B cell (primary cell): Measurements from ENCODE around the gene NOL11. TPM values are rescaled to one million over a fixed set of nuclear protein-coding genes. Genes with fewer than 3 reads are reported as not detected.
"Not testable (repeated sequence)": the region's sequence is repeated elsewhere in the genome, so short reads cannot be mapped to it uniquely, and the experiment has no call there.

Source experiments
- ATAC-seq: fragments of 200-7000 bp; cut with Tn5 transposase; one replicate; pipeline ENCODE4 v1.10.0; 2021; ENCODE audit warnings: low read depth, mild to moderate bottlenecking, moderate number of reproducible peaks, moderate library complexity
- CTCF ChIA-PET: fragments of 350-600 bp; sonication (Branson Sonifier 250); formaldehyde crosslinking; loops from one replicate; lab custom pipeline; 2021; ENCODE audit warnings: antibody characterized with exemption, inconsistent platforms; lab: Charles Lee
- POLR2A ChIA-PET: fragments of 350-600 bp; sonication (Branson Sonifier 250); formaldehyde crosslinking; loops from one replicate; lab custom pipeline; 2021; ENCODE audit warnings: antibody characterized with exemption; lab: Charles Lee
- DNase-seq: peaks from one replicate; pipeline ENCODE4 v3.0.0; 2013
- H2AFZ ChIP-seq: 2 replicates; pipeline ENCODE4 v1.6.1; 2012; ENCODE audit warnings: mild to moderate bottlenecking, low read depth, low read length; ENCODE audit not compliant: insufficient read depth, poor library complexity, severe bottlenecking
- H3K27ac ChIP-seq, 2 donors: 1 replicate in 1 of 2; 2 replicates in 1 of 2; pipeline ENCODE4 v1.5.1; 2012 to 2013; ENCODE audit warnings: low read length in 2 of 2, mild to moderate bottlenecking in 2 of 2, moderate library complexity in 1 of 2
- H3K27me3 ChIP-seq, 4 experiments: fragments of 200-600 bp in 1 of 4; sonication (generic) in 1 of 4; replicated peaks in 1 of 4; 1 replicate in 2 of 4; 2 replicates in 2 of 4; pipeline versions ENCODE4 v1.6.1 to v1.7.0; 2013 to 2016; ENCODE audit warnings: low read length in 3 of 4, mild to moderate bottlenecking in 2 of 4, mixed read lengths in 1 of 4, moderate library complexity in 1 of 4; ENCODE audit not compliant: insufficient read depth in 4 of 4, control insufficient read depth in 3 of 4; ENCODE audit errors: control extremely low read depth in 1 of 4
- H3K36me3 ChIP-seq, 2 experiments: replicated peaks in 1 of 2; 1 replicate in 1 of 2; 2 replicates in 1 of 2; pipeline versions ENCODE4 v1.6.1 to v1.7.1; 2013; ENCODE audit warnings: low read length in 1 of 2; ENCODE audit not compliant: insufficient read depth in 2 of 2, control insufficient read depth in 1 of 2; ENCODE audit errors: control extremely low read depth in 1 of 2, extremely low read depth in 1 of 2
- H3K4me1 ChIP-seq, 2 donors: fragments of 200-600 bp in 1 of 2; sonication (generic) in 1 of 2; 1 replicate in 1 of 2; 2 replicates in 1 of 2; pipeline versions ENCODE4 v1.5.1 to v1.6.1; 2013 to 2017; ENCODE audit warnings: low read length in 2 of 2; ENCODE audit not compliant: control insufficient read depth in 2 of 2, insufficient read depth in 2 of 2
- H3K4me2 ChIP-seq: replicated peaks from 2 replicates; pipeline ENCODE3; 2012; ENCODE audit warnings: mild to moderate bottlenecking, low read depth, low read length; ENCODE audit not compliant: poor library complexity, severe bottlenecking
- H3K4me3 ChIP-seq, 5 experiments: fragments of 200-600 bp in 1 of 5; sonication (generic) in 1 of 5; 1 replicate in 3 of 5; 2 replicates in 2 of 5; pipeline versions ENCODE4 v1.5.1 to v1.7.0; 2011 to 2016; ENCODE audit warnings: low read length in 4 of 5, mild to moderate bottlenecking in 4 of 5, low read depth in 2 of 5, control low read depth in 1 of 5, moderate library complexity in 1 of 5; ENCODE audit not compliant: insufficient read depth in 1 of 5; ENCODE audit errors: control extremely low read depth in 1 of 5, extremely low read depth in 1 of 5
- H3K79me2 ChIP-seq: fragments of 200-600 bp; sonication (generic); one replicate; pipeline ENCODE4 v1.6.0; 2016; ENCODE audit warnings: low read length; ENCODE audit not compliant: control insufficient read depth, insufficient read depth
- H3K9ac ChIP-seq: fragments of 200-600 bp; sonication (generic); 2 replicates; pipeline ENCODE4 v1.6.1; 2017; ENCODE audit warnings: mild to moderate bottlenecking, low read length, moderate library complexity
- H3K9me3 ChIP-seq, 3 donors: one replicate each; pipeline versions ENCODE4 v1.6.1 to v1.7.1; 2013; ENCODE audit warnings: low read length in 2 of 3; ENCODE audit not compliant: control insufficient read depth in 2 of 3, insufficient read depth in 1 of 3; ENCODE audit errors: control extremely low read depth in 1 of 3
- H4K20me1 ChIP-seq: 2 replicates; pipeline ENCODE4 v1.6.0; 2012; ENCODE audit warnings: mild to moderate bottlenecking, low read length; ENCODE audit not compliant: insufficient read depth, control insufficient read depth, poor library complexity, severe bottlenecking
- H3K27ac Mint-ChIP-seq: one replicate; pipeline ENCODE4 v1.8.0; 2021; ENCODE audit warnings: mixed read lengths
- H3K27me3 Mint-ChIP-seq: one replicate; pipeline ENCODE4 v1.8.0; 2021; ENCODE audit warnings: mixed read lengths
- H3K4me1 Mint-ChIP-seq: one replicate; pipeline ENCODE4 v1.8.0; 2021; ENCODE audit warnings: mixed read lengths
- H3K4me3 Mint-ChIP-seq: one replicate; pipeline ENCODE4 v1.8.0; 2021; ENCODE audit warnings: mixed read lengths
- H3K9me3 Mint-ChIP-seq: one replicate; pipeline ENCODE4 v1.8.0; 2022; ENCODE audit warnings: mixed read lengths; ENCODE audit not compliant: insufficient read depth
- EZH2 ChIP-seq: IDR thresholded peaks from 2 replicates; pipeline ENCODE4 v1.6.1; 2012; ENCODE audit warnings: borderline replicate concordance, low read depth, mild to moderate bottlenecking, moderate library complexity, low read length; ENCODE audit not compliant: insufficient read depth, poor library complexity, severe bottlenecking
- WGBS: methylation state at CpG from one replicate; pipeline ENCODE4 v1.1.5; 2013; ENCODE audit warnings: missing lambda C conversion rate; ENCODE audit not compliant: insufficient coverage; 5-methylcytosine and 5-hydroxymethylcytosine counted together
- intact Hi-C: fragments of 100-400 bp; cut with micrococcal nuclease; formaldehyde crosslinking; loops from one replicate; pipeline ENCODE4 v1.10.0; 2022
- polyA plus RNA-seq: library from polyadenylated mRNA; depleted of rRNA; stranded (reverse); fragments of >200 nt; gene quantifications from 2 replicates; pipeline ENCODE4 v1.2.3, GENCODE V29; 2012
- total RNA-seq, 2 donors: library from RNA; stranded (reverse); fragments of 120-200 nt in 1 of 2; gene quantifications; 1 replicate in 1 of 2; 2 replicates in 1 of 2; pipeline versions ENCODE4 v1.2.3 to v1.2.4, GENCODE V29; 2013 to 2022
- TF ChIP-seq, protein P1 (sequence below): fragments of 200-600 bp; IDR thresholded peaks from one replicate; pipeline ENCODE4 v1.8.0; 2022; ENCODE audit warnings: antibody characterized with exemption, mild to moderate bottlenecking

NOL11 gene
- total and polyA plus RNA-seq, 2 donors (not counting 1 experiment from before 2014, with no cell fraction given) = 20.3 to 59.1 TPM

DNA sequence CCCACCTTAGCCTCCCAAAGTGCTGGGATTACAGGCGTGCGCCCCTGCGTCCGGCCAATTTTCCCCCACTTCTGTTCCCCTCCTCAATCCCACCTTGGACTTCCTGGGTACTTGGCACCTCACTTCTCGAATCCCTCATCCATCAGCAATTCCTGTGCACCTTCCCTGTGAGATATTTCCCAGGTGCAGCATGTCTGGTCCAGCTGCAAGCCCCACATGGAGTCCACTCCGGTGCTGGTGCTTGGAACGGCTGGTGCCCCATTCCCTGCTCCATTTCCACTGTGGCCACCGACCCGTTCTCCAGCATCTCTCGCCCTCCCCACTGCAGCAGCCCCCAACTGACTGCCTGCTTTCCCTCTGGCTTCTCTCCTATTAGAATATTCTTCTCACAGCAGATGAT is 35.3 kb downstream of the NOL11 start:
- no peak overlapping the region for H3K27ac Mint-ChIP-seq
- H3K9me3 Mint-ChIP-seq = peaks cover 5% of the 10 kb centered on the region
- over 99% methylated on average over 10 of the region's 10 CpGs for WGBS
- TF ChIP-seq, protein P1, sequence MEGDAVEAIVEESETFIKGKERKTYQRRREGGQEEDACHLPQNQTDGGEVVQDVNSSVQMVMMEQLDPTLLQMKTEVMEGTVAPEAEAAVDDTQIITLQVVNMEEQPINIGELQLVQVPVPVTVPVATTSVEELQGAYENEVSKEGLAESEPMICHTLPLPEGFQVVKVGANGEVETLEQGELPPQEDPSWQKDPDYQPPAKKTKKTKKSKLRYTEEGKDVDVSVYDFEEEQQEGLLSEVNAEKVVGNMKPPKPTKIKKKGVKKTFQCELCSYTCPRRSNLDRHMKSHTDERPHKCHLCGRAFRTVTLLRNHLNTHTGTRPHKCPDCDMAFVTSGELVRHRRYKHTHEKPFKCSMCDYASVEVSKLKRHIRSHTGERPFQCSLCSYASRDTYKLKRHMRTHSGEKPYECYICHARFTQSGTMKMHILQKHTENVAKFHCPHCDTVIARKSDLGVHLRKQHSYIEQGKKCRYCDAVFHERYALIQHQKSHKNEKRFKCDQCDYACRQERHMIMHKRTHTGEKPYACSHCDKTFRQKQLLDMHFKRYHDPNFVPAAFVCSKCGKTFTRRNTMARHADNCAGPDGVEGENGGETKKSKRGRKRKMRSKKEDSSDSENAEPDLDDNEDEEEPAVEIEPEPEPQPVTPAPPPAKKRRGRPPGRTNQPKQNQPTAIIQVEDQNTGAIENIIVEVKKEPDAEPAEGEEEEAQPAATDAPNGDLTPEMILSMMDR = no peak
- TF ChIP-seq EZH2 = no peak
- ChIA-PET POLR2A (no interaction called here), CTCF (no interaction called here)
- no peak overlapping the region for H3K4me3 Mint-ChIP-seq
- no peak for ATAC-seq
- Histone ChIP-seq H3K4me2 (no peak overlapping the region), H3K9me3 (peaks cover 0 to 12% (median 7%) of the 10 kb centered on the region in 3 donors), H3K27me3 (no peaks in the 10 kb centered on the region), H2AFZ (no peak overlapping the region), H3K36me3 (peaks cover 4 to 16% of the 10 kb centered on the region in 2 experiments), H3K4me1 (no peaks in the 10 kb centered on the region), H3K27ac (no peak overlapping the region), H3K9ac (no peak overlapping the region), H4K20me1 (no peaks in the 10 kb centered on the region), H3K4me3 (no peak overlapping the region), H3K79me2 (no peaks in the 10 kb centered on the region)
- intact Hi-C loops = no loop called here
- no peak for DNase-seq
- H3K27me3 Mint-ChIP-seq = no peaks in the 10 kb centered on the region
- no peaks in the 10 kb centered on the region for H3K4me1 Mint-ChIP-seq

DNA sequence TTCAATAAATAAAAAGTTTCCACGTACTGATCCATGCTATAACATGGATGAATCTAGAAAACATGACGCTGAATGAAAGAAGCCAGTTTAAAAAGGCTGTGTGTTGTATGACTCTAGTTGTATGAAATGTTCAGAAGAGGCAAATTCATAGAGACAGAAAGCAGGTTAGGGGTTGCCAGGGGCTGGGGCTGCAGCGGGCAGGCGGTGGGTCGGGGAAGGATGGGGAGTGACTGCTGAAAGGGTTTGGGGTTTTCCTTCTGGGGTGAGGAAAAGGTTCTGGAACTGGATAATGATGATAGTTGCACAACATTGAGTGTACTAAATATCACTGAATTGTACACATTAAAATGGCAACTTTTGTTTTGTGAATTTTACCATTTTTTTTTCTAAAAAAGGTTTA is 36.3 kb downstream of the NOL11 start:
- no peak for DNase-seq
- Mint-ChIP-seq H3K27me3 (no peaks in the 10 kb centered on the region), H3K27ac (no peak overlapping the region), H3K9me3 (peaks cover 5% of the 10 kb centered on the region), H3K4me1 (no peaks in the 10 kb centered on the region), H3K4me3 (no peak overlapping the region)
- peaks cover 4 to 15% of the 10 kb centered on the region in 2 experiments for H3K36me3 ChIP-seq
- H3K9me3 ChIP-seq = peaks cover 0 to 12% (median 7%) of the 10 kb centered on the region in 3 donors
- 95% methylated on average over 4 of the region's 5 CpGs for WGBS
- no peak overlapping the region for H3K9ac ChIP-seq
- H3K79me2 ChIP-seq = no peaks in the 10 kb centered on the region
- CTCF ChIA-PET = no interaction called here
- no peak overlapping the region for H3K4me2 ChIP-seq
- H2AFZ ChIP-seq = no peak overlapping the region
- H3K27ac ChIP-seq = no peak overlapping the region
- TF ChIP-seq EZH2 = no peak
- TF ChIP-seq, protein P1 = no peak
- intact Hi-C loops = no loop called here
- H3K27me3 ChIP-seq = no peaks in the 10 kb centered on the region
- POLR2A ChIA-PET = no interaction called here
- no peaks in the 10 kb centered on the region for H4K20me1 ChIP-seq
- H3K4me1 ChIP-seq = no peaks in the 10 kb centered on the region
- no peak for ATAC-seq
- no peak overlapping the region for H3K4me3 ChIP-seq

DNA sequence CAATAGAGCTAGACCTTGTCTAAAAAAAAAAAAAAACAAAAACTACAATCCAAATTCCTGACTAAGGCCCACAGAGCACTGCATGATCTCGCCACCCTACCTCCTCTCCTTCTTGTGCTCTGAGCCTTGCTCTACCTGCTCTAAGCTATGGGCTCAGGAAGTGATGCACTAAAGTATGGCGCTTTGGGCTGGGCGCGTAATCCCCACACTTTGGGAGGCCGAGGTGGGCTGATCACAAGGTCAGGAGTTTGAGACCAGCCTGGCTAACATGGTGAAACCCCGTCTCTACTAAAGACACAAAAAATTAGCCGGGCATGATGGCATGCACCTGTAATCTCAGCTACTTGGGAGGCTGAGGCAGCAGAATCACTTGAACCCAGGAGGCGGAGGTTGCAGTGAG is 37.0 kb downstream of the NOL11 start:
- H2AFZ ChIP-seq, H3K4me2 ChIP-seq, H4K20me1 ChIP-seq, CTCF ChIA-PET, H3K9me3 Mint-ChIP-seq, H3K4me1 ChIP-seq, H3K27ac ChIP-seq, H3K4me1 Mint-ChIP-seq, H3K27ac Mint-ChIP-seq, H3K27me3 Mint-ChIP-seq, H3K4me3 Mint-ChIP-seq, H3K4me3 ChIP-seq, H3K9ac ChIP-seq, H3K79me2 ChIP-seq, intact Hi-C loops, ATAC-seq, POLR2A ChIA-PET, DNase-seq, H3K27me3 ChIP-seq: not testable (repeated sequence)
- H3K9me3 ChIP-seq = peaks cover 0 to 12% (median 7%) of the 10 kb centered on the region in 3 donors
- peaks cover 4 to 15% of the 10 kb centered on the region in 2 experiments for H3K36me3 ChIP-seq
- WGBS = 97% methylated on average over 8 of the region's 8 CpGs
